ENCODE data around the gene KRTAP5-5. TPM values are rescaled to one million over a fixed set of nuclear protein-coding genes. Genes with fewer than 3 reads are reported as not detected.
A peak's percentile ranks its signal among the peaks of the same experiment; 100 is the strongest.

The KRTAP5-5 gene
- total RNA-seq, 1 experiment from 2014 or later: not detected

- intact Hi-C loops (cut with micrococcal nuclease; ENCODE audit: unreplicated experiment): no loop called here
- ATAC-seq: no peak
- no peaks in the 10 kb centered on the region for H3K36me3 ChIP-seq (ENCODE audit: control insufficient read depth, insufficient read depth, low read length)
- H3K4me1 ChIP-seq (ENCODE audit: control insufficient read depth, insufficient read depth, low read length): no peaks in the 10 kb centered on the region
- H3K27ac ChIP-seq (ENCODE audit: low read length): no peak overlapping the region
- 0 out of 2 replicates have a peak, but pooled peaks have one; percentile 69 for TF ChIP-seq CTCF (IDR thresholded peaks at IDR 0.05)
- no peak for TF ChIP-seq TCF7L2 (IDR thresholded peaks at IDR 0.05; ENCODE audit: low read depth, low read length)
- ChIA-PET POLR2A (interaction anchor here (0.6 kb wide), 1 partner anchor 65 kb away, joined by 3 read pairs; no protein-coding TSS in a partner anchor), CTCF (interaction anchor here (0.6 to 0.7 kb wide), 2 partner anchors 14 to 531 kb away, joined by 3 read pairs; no protein-coding TSS in a partner anchor)
- BruUV-seq (replicated peaks): no TSS peak
- no peak overlapping the region for H3K4me3 ChIP-seq (ENCODE audit: low read depth in 2 of 2, low read length in 2 of 2)
- peaks cover 3% of the 10 kb centered on the region for H3K27me3 ChIP-seq (ENCODE audit: control insufficient read depth, insufficient read depth, low read length)
- DNase-seq (ENCODE audit: low read depth, low spot score): no peak
- H3K9me3 ChIP-seq (ENCODE audit: control insufficient read depth, insufficient read depth, low read depth, low read length): no peaks in the 10 kb centered on the region
- in situ Hi-C loops (cut with HindIII; ENCODE audit: low pct_unique_long_range_greater_than_20kb, low sequenced_read_pairs): no loop called here
These were observed 10.1 kb downstream of the KRTAP5-5 start for GRCh38 chr11:1639666-1640065.

DNA sequence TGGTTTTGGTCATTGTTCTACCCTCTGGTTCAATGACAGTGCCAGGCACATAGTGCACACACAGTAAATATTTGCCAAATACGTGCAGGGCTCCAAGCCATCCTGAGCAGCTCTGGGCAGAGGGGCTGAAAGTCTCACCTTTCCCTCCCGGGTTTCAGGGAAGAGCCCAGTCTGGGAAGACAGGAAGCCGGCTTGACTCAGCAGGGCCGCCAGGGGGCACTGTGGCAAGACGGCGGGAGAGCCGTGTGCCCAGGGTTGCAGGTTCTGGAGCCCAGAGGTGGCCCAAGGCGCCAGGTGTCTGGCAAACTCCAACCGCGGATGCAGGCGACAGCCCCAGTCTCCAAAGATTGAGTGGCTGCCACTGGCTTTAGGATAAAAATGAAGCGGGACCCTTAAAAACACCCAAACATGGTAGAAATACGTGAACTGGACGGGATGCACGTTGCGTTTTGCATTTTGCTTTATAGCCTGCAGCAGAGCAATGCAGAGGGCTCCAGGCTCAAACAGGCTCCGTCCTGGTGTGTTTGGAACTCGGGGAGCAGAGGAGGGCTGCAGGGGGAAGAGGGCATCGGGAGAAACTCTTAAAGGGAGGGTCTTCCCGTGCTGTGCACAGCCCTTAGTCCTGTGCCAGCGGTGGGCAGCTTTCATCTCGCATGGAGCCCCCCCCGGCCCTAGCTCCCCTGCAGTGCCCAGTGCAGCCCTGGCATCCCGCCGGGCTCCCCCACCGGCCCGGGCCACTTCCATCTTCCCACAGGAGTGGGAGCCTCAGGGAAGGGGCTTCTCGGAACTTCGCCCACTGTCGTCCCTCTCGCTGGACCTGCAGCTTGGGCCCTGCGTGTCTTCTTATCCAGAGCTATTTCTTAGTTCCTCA, 10.7 kb downstream of the KRTAP5-5 start:
- CTCF ChIA-PET: interaction anchor here (0.6 to 1.4 kb wide), 6 partner anchors 9 to 192 kb away, joined by 3 to 8 read pairs (median 5); partner anchors contain the start of gene KRTAP5-3

GRCh38 chr11:1641096-1641495, 11.5 kb downstream of the KRTAP5-5 start:
- no peak for ATAC-seq
- POLR2A ChIA-PET: no interaction called here
- BruUV-seq (replicated peaks): no TSS peak
- intact Hi-C loops (cut with micrococcal nuclease; ENCODE audit: unreplicated experiment) (no loop called here), in situ Hi-C loops (cut with HindIII; ENCODE audit: low pct_unique_long_range_greater_than_20kb, low sequenced_read_pairs) (no loop called here)
- Histone ChIP-seq H3K27ac (ENCODE audit: low read length) (no peak overlapping the region), H3K4me1 (ENCODE audit: control insufficient read depth, insufficient read depth, low read length) (no peaks in the 10 kb centered on the region), H3K36me3 (ENCODE audit: control insufficient read depth, insufficient read depth, low read length) (no peaks in the 10 kb centered on the region), H3K27me3 (ENCODE audit: control insufficient read depth, insufficient read depth, low read length) (peaks cover under 1% of the 10 kb centered on the region), H3K4me3 (ENCODE audit: low read depth in 2 of 2, low read length in 2 of 2) (no peak overlapping the region), H3K9me3 (ENCODE audit: control insufficient read depth, insufficient read depth, low read depth, low read length) (no peaks in the 10 kb centered on the region)
- TF ChIP-seq, protein P1, sequence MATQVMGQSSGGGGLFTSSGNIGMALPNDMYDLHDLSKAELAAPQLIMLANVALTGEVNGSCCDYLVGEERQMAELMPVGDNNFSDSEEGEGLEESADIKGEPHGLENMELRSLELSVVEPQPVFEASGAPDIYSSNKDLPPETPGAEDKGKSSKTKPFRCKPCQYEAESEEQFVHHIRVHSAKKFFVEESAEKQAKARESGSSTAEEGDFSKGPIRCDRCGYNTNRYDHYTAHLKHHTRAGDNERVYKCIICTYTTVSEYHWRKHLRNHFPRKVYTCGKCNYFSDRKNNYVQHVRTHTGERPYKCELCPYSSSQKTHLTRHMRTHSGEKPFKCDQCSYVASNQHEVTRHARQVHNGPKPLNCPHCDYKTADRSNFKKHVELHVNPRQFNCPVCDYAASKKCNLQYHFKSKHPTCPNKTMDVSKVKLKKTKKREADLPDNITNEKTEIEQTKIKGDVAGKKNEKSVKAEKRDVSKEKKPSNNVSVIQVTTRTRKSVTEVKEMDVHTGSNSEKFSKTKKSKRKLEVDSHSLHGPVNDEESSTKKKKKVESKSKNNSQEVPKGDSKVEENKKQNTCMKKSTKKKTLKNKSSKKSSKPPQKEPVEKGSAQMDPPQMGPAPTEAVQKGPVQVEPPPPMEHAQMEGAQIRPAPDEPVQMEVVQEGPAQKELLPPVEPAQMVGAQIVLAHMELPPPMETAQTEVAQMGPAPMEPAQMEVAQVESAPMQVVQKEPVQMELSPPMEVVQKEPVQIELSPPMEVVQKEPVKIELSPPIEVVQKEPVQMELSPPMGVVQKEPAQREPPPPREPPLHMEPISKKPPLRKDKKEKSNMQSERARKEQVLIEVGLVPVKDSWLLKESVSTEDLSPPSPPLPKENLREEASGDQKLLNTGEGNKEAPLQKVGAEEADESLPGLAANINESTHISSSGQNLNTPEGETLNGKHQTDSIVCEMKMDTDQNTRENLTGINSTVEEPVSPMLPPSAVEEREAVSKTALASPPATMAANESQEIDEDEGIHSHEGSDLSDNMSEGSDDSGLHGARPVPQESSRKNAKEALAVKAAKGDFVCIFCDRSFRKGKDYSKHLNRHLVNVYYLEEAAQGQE (IDR thresholded peaks at IDR 0.05; ENCODE audit: insufficient read depth in 1 of 2, low read depth in 2 of 2, low read length in 1 of 2): no peak
- TF ChIP-seq TCF7L2 (IDR thresholded peaks at IDR 0.05; ENCODE audit: low read depth, low read length) (no peak), CTCF (IDR thresholded peaks at IDR 0.05) (no peak), POLR2AphosphoS5 (IDR thresholded peaks at IDR 0.05; ENCODE audit: low read depth, low read length) (no peak), SIN3A (IDR thresholded peaks at IDR 0.05; ENCODE audit: borderline replicate concordance, insufficient read depth, low read depth, low read length) (no peak)
- CTCF ChIA-PET: interaction anchor here (0.6 to 1.4 kb wide), 6 partner anchors 9 to 192 kb away, joined by 3 to 8 read pairs (median 5); partner anchors contain the start of gene KRTAP5-3
- no peak for DNase-seq (ENCODE audit: low read depth, low spot score)

More for the DNA sequence above, 10.7 kb downstream of the KRTAP5-5 start:
- H3K4me3 ChIP-seq (ENCODE audit: low read depth in 2 of 2, low read length in 2 of 2): no peak overlapping the region
- no peaks in the 10 kb centered on the region for H3K4me1 ChIP-seq (ENCODE audit: control insufficient read depth, insufficient read depth, low read length)
- intact Hi-C loops (cut with micrococcal nuclease; ENCODE audit: unreplicated experiment): no loop called here
- TF ChIP-seq CTCF (IDR thresholded peaks at IDR 0.05) (peak; percentile 100), POLR2AphosphoS5 (IDR thresholded peaks at IDR 0.05; ENCODE audit: low read depth, low read length) (no peak)
- POLR2A ChIA-PET: no interaction called here
- H3K27ac ChIP-seq (ENCODE audit: low read length): no peak overlapping the region
- DNase-seq (ENCODE audit: low read depth, low spot score): no peak
- in situ Hi-C loops (cut with HindIII; ENCODE audit: low pct_unique_long_range_greater_than_20kb, low sequenced_read_pairs): no loop called here
- H3K36me3 ChIP-seq (ENCODE audit: control insufficient read depth, insufficient read depth, low read length): no peaks in the 10 kb centered on the region
- ATAC-seq: peak; percentile 89
- H3K9me3 ChIP-seq (ENCODE audit: control insufficient read depth, insufficient read depth, low read depth, low read length): no peaks in the 10 kb centered on the region
- BruUV-seq (replicated peaks): no TSS peak
- peaks cover 3% of the 10 kb centered on the region for H3K27me3 ChIP-seq (ENCODE audit: control insufficient read depth, insufficient read depth, low read length)

Measured in Panc1 (cell line).